Pulmonary artery endothelial cell (primary cell): Measurements from ENCODE around the gene CA5A. TPM values are rescaled to one million over a fixed set of nuclear protein-coding genes. Genes with fewer than 3 reads are reported as not detected.
"Not testable (repeated sequence)": the region's sequence is repeated elsewhere in the genome, so short reads cannot be mapped to it uniquely, and the experiment has no call there.

ENCODE experiments used
- DNase-seq: peaks from one replicate; pipeline ENCODE4 v3.0.0-alpha.2; 2011; ENCODE audit warnings: low read depth, low spot score
- total RNA-seq: library from RNA; depleted of rRNA; stranded (reverse); fragments of >200 nt; gene quantifications from 2 replicates; pipeline ENCODE4 v1.2.3, GENCODE V29; 2014

The CA5A gene
- total RNA-seq, 1 donor from 2014 or later = not detected

DNA sequence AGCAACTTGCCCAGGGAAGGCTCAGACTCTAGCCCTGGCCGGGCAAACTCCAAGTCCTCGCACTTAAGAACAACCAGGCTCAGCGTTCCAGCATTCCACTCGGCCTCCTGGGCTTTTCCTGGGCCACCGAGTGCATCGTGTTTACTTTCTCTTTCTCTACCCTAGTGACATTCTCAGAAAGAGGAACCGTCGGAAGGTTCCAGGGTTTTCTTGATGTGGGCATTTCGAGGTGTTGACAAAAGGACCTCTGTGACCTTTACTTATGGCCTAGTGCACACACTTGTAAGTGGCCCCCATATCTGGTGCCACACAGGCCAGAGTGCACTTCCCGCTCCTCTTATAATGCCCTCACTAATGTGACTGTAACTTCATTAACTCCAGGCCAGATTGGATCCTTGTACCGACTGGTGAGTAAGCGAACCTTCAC lies 11.8 kb upstream of the CA5A start:
- DNase-seq = no peak

- DNase-seq = no peak
Measured at GRCh38 chr16:87947356-87948118, 11.2 kb upstream of the CA5A start.

GRCh38 chr16:87946596-87947347 lies 10.4 kb upstream of the CA5A start:
- no peak for DNase-seq

DNA sequence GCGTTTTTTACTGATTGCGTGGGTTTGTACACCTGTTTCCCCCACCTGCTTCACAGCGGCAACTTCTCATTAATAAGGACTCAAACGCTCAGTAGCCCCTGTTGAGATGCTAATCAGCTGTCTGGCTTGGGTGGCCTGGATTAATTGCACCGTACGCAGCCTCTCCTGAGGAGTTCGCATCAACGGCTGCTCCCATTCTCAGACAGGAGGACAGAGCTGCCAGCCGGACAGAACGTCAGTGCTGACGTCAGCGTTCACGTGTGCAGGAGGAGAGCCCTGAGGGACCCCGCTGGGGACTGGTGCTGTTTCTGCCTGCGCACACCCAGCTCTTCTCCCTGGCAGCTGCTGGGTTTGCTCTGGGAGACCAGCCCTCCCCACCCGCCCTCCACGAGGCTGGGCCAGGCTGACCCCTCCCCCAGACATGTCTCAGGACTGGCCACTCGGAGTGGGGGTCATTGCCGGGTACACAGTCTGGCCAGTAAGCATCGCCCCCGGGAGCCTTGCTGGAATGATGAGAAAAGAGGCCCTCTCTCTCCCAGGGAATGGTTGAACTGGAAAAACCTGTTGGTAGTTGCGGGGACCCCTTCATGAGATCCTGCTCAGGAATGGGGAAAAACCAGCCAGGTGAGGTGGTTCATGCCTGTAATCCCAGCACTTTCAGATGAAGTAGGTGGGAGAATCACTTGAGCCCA lies 9.2 kb upstream of the CA5A start:
- peak; percentile 40 for DNase-seq

DNA sequence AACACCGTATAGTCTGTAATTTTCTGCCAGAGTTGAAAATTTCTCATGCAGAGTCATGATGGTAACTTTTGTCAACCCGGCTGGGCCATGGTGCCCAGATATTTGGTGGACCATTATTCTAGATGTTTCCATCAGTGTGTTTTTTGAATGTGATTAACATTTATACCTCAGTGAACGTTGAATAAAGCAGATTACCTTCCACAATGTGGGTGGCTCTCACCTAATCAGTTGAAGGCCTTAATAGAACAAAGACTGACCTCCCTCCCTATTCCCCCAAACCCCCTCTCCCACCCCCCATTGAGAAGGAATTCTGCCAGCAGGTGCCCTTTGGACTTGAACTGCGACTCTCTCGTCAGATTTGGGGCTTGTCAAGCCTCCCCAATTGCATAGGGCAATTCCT lies 6.4 kb upstream of the CA5A start:
- no peak for DNase-seq

DNA sequence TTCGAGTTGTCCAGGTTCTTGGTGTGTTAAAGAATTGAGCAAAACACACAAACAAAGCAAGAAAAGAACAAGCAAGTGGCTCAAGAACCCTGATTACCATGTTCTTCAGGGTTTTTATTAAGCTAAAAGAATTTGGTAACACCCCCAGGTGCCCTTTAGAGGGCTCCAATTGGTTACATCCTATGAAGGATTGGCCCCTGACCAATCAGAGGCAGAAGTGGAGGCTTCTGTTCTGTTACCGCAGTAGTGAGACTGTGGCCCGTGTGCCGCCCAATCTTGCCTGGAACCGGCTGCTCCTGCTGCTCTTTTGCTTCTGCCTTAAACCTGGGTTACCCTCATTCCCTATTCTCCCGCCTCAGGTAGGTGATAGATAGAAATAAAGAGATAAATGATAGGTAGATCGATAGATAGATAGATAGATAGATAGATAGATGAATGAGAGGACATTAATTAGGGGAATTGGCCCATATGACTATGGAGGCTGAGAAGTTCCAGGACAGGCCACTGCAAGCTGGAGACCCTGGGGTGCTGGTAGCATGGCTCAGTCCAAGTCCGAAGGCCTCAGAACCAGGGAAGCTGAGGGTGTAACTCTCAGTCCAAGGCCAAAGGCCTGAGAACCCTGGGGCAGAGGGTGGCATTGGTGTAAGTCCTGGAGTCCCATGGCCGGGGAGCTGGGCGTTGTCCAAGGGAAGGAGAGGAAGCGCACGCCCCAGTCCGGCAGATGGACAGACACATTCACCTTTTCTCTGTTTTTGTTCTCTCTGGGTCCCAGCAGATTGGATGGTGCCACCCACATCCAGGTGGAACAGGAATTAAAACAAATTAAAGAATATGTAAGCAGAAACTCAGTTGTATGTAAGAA lies 3.5 kb upstream of the CA5A start:
- no peak for DNase-seq

- no peak for DNase-seq
Measured at GRCh38 chr16:87938412-87938949, 2.2 kb upstream of the CA5A start.

- DNase-seq = not testable (repeated sequence)
Measured at GRCh38 chr16:87937231-87937542, 858 bp upstream of the CA5A start.

GRCh38 chr16:87936016-87936374 lies 334 bp downstream of the CA5A start:
- DNase-seq = not testable (repeated sequence)

DNA sequence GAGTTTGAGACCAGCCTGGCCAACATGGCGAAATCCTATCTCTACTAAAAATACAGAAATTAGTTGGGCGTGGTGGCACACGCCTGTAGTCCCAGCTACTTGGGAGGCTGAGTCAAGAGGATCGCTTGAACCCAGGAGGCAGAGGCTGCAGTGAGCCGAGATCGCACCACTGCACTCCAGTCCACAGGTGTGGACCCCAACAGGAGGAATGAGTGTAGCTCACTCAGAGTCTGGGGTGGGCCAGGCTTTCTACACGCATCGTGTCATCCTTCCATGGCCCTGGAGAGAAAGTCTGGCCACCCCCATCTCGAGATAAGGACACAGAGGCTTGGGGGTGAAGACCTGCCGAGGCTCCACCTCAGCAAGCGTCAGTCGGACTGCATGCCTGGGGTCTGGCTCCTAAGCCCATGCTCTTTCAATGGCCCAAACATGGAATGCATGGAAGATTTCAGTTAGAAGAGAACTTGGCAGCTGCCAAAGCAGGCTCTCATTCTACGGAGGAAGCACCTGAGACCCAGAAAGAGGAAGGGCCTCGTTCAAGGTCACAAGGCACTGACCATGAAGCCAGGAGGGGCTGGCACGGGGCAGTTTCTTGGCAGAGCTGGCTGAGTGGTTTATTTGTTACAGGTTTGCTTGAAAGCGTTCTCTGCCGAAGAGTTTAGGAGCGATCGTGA lies 1.4 kb downstream of the CA5A start:
- not testable (repeated sequence) for DNase-seq

GRCh38 chr16:87933140-87933495 lies 3.2 kb downstream of the CA5A start:
- no peak for DNase-seq

GRCh38 chr16:87932475-87933139 lies 3.7 kb downstream of the CA5A start:
- not testable (repeated sequence) for DNase-seq

DNA sequence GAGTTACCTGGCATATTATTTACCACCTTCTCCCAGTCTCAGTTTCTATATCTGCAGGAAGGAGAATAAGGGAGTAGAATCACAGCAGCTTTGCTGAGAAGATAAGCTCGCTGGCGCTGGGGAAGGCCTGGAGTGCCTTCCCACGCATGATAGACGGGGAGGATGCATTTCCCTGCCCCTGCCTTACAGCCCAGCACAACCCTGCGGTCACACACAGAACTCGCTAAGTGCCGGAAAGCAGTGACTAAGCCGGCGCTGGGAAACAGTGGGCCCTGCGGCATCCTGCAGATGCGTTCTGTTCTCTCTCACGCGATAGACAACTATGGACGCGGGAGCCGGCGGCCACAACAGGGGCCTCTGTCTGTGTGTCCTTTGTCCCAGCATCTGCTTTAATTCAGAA lies 4.8 kb downstream of the CA5A start:
- no peak for DNase-seq

- no peak for DNase-seq
Measured at GRCh38 chr16:87930456-87930855, 5.9 kb downstream of the CA5A start.

GRCh38 chr16:87929986-87930385 lies 6.3 kb downstream of the CA5A start:
- DNase-seq = no peak

DNA sequence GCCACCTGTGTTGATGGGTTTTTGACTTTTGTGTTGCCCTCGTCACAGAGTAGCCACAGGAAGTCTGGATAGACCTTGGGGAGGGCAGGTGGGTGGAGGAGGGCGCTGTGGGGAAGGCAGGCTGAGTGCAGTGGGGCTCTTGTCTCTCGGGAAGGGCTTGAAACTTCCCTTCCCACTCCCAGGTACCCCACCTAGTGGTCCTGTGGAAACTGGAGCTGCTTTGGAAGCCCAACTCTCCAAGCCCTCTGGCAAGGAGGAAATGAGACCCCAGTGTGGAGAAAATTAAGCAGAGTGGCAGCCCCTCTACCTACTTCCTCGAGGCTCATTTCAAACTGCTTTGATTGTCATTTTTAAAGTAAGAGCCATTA lies 9.2 kb downstream of the CA5A start:
- no peak for DNase-seq

- no peak for DNase-seq
Measured at GRCh38 chr16:87926246-87927194, 9.8 kb downstream of the CA5A start.

- DNase-seq = no peak
Measured at GRCh38 chr16:87924811-87925670, 11.3 kb downstream of the CA5A start.
